ENCODE measurements around the gene CPEB4. TPM values are rescaled to one million over a fixed set of nuclear protein-coding genes. Genes with fewer than 3 reads are reported as not detected.

Gene CPEB4
- total and polyA plus RNA-seq, 9 of the 15 experiments (the other 6 are each of a cell fraction or from before 2014, with no cell fraction given) = 7.4 to 21.3 (median 12.4) TPM

DNA sequence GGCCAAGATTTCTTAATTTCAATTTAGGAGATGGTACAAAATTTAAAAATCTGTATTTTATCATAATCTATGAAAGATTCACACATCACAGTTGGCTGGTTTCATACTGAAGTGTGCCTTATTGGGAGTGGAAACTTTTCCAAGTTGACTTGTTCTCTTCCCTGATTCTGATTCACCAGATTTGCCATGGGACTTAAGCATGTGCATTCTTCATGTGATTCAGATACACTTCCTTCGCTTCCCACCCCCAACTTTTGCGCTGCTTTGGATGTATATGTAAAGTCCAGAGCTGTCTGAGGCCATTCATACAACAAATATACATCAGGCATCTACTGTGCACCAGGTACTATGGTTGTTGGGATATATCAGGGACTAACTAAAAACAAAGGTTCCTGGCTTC, 34.4 kb downstream of the CPEB4 start:
- Histone ChIP-seq H3K9ac (ENCODE audit: insufficient read depth in 1 of 2, low read depth in 2 of 2, low read length in 2 of 2) (no peak overlapping the region), H3K4me1 (replicated peaks in 1 of 2; ENCODE audit: control insufficient read depth in 2 of 2, insufficient read depth in 2 of 2, low read length in 2 of 2) (peaks cover 5 to 29% of the 10 kb centered on the region in 2 experiments; a peak in 4 of 5 replicates), H2AFZ (ENCODE audit: low read depth, low read length) (no peak overlapping the region), H3K4me3 (no peak overlapping the region), H3K36me3 (ENCODE audit: control insufficient read depth, insufficient read depth, low read length) (peaks cover 50% of the 10 kb centered on the region), H3K27ac (ENCODE audit: extremely low read depth, low read depth, low read length) (no peak overlapping the region), H3K79me2 (ENCODE audit: control insufficient read depth, insufficient read depth, low read length) (peaks cover 66% of the 10 kb centered on the region), H3K4me2 (ENCODE audit: insufficient read depth, low read length) (no peak overlapping the region), H3K9me3 (replicated peaks; ENCODE audit: control insufficient read depth, insufficient read depth, low read depth, low read length) (no peaks in the 10 kb centered on the region), H4K20me1 (replicated peaks; ENCODE audit: control insufficient read depth, insufficient read depth, low read length) (no peaks in the 10 kb centered on the region; the same call in 1 of the 2 replicates), H3K27me3 (ENCODE audit: control insufficient read depth in 2 of 2, insufficient read depth in 2 of 2, low read length in 2 of 2) (no peaks in the 10 kb centered on the region), H3K9me1 (ENCODE audit: control insufficient read depth, insufficient read depth, low read length) (peaks cover 7% of the 10 kb centered on the region)
- 83% methylated on average over 2 of the region's 2 CpGs for WGBS (ENCODE audit: insufficient coverage, low coverage, missing lambda C conversion rate)
- CTCF ChIA-PET (ENCODE audit: low intra/inter-chr PET ratio) = no interaction called here
- POLR2A ChIA-PET = no interaction called here
- TF ChIP-seq HCFC1 (IDR thresholded peaks at IDR 0.05; ENCODE audit: low read depth, low read length) = no peak
- no peak for ATAC-seq
- BruUV-seq (replicated peaks) = no TSS peak
- intact Hi-C loops (cut with micrococcal nuclease) (no loop called here), in situ Hi-C loops (cut with MboI) (no loop called here)
- no peak for DNase-seq (ENCODE audit: extremely low read depth in 1 of 4, low spot score in 3 of 4)
- no peak for FAIRE-seq

DNA sequence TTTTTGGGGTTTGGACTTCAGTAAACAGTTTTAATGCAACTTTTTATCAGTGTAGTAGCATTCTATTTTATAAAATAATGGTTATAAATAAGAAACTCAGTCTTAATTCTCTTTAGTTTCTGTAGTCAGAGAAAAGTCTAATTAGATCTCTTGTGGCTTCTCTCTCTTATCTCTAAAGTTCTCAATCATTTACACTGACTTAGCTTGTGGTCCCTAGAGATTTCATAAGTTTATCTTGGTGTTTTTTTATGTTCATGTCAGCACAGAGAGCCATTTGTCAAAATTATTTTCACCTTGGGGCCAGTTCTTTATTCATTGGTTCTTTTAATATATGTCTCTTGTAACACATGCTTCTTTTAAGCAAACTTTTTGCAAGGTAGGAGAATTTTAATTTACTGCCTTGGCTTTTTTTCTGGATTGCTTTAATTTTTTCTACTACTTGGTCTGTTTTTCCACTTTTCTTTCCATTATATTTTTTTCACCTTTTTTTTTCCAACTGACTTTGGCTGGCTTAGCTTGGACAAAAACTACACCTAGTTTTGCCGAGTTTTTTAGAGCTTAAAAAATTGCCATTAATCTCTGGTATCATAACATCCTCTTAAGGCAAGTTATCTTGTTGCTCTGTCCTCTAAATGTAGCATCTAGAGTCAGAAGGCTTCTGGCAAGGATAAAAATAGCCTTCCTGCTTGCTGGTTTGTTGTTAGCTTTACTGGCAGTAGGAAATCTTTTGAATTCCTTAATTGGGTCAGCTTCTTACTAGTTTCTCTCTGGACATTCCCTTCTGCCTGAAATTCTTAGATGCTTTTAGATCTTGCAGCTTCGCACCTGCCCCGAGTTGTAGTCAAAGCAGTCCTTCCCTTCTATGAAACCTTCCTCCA, 35.3 kb downstream of the CPEB4 start:
- H3K27me3 ChIP-seq (ENCODE audit: control insufficient read depth in 2 of 2, insufficient read depth in 2 of 2, low read length in 2 of 2) = no peaks in the 10 kb centered on the region
- WGBS (ENCODE audit: insufficient coverage, low coverage, missing lambda C conversion rate) = 56% methylated on average over 3 of the region's 3 CpGs
- no peak overlapping the region for H3K27ac ChIP-seq (ENCODE audit: extremely low read depth, low read depth, low read length)
- ChIA-PET POLR2A (interaction anchor here (0.9 to 2.0 kb wide), 3 partner anchors 8 to 159 kb away, joined by 3 to 8 read pairs (median 3); no protein-coding TSS in a partner anchor), CTCF (ENCODE audit: low intra/inter-chr PET ratio) (no interaction called here)
- H3K4me3 ChIP-seq = no peak overlapping the region
- ATAC-seq = no peak
- H3K4me2 ChIP-seq (ENCODE audit: insufficient read depth, low read length) = no peak overlapping the region
- H3K9me3 ChIP-seq (replicated peaks; ENCODE audit: control insufficient read depth, insufficient read depth, low read depth, low read length) = no peaks in the 10 kb centered on the region
- peaks cover 7% of the 10 kb centered on the region for H3K9me1 ChIP-seq (ENCODE audit: control insufficient read depth, insufficient read depth, low read length)
- BruUV-seq (replicated peaks) = no TSS peak
- in situ Hi-C loops (cut with MboI) (no loop called here), intact Hi-C loops (cut with micrococcal nuclease) (loop anchor here (2.0 kb wide), 1 partner anchor 35 kb away; the partner anchor contains the start of gene CPEB4)
- H3K36me3 ChIP-seq (ENCODE audit: control insufficient read depth, insufficient read depth, low read length) = peaks cover 56% of the 10 kb centered on the region
- peaks cover 5 to 29% of the 10 kb centered on the region in 2 experiments; a peak in 4 of 5 replicates for H3K4me1 ChIP-seq (replicated peaks in 1 of 2; ENCODE audit: control insufficient read depth in 2 of 2, insufficient read depth in 2 of 2, low read length in 2 of 2)
- H3K9ac ChIP-seq (ENCODE audit: insufficient read depth in 1 of 2, low read depth in 2 of 2, low read length in 2 of 2) = no peak overlapping the region
- H4K20me1 ChIP-seq (replicated peaks; ENCODE audit: control insufficient read depth, insufficient read depth, low read length) = no peaks in the 10 kb centered on the region
- DNase-seq (ENCODE audit: extremely low read depth in 1 of 4, low spot score in 3 of 4) = no peak
- H3K79me2 ChIP-seq (ENCODE audit: control insufficient read depth, insufficient read depth, low read length) = peaks cover 57% of the 10 kb centered on the region
- no peak overlapping the region for H2AFZ ChIP-seq (ENCODE audit: low read depth, low read length)
- FAIRE-seq = no peak
- TF ChIP-seq ZNF316 (IDR thresholded peaks at IDR 0.05) (peak; percentile 35), PBX2 (CRISPR knock-in tag; IDR thresholded peaks at IDR 0.05; ENCODE audit: low read depth) (no peak), PBX2 (tag; conservative IDR thresholded peaks at IDR 0.05; ENCODE audit: low read depth) (peak; percentile 95), KDM1A (IDR thresholded peaks at IDR 0.05) (peak; percentile 54 to 69), CEBPG (CRISPR knock-in tag; IDR thresholded peaks at IDR 0.05) (no peak), CEBPG (tag; conservative IDR thresholded peaks at IDR 0.05 in 1 of 2, IDR thresholded peaks at IDR 0.05 in 1 of 2) (0 out of 4 replicates have a peak, but pooled peaks of 1 of the 2 experiments have one; percentile 29), TEAD1 (CRISPR knock-in tag; IDR thresholded peaks at IDR 0.05) (0 out of 4 replicates have a peak, but pooled peaks of 1 of the 2 experiments have one; percentile 36), NR0B1 (IDR thresholded peaks at IDR 0.05; ENCODE audit: partially characterized antibody) (no peak), SMARCA4 (IDR thresholded peaks at IDR 0.05) (peak; percentile 27; the same call in 1 of the 2 replicates)
